Astrocyte (in vitro differentiated cells and primary cell): ENCODE data around the gene SEC22C. TPM values are rescaled to one million over a fixed set of nuclear protein-coding genes. Genes with fewer than 3 reads are reported as not detected.

Source experiments
- DNase-seq: peaks from one replicate; pipeline ENCODE4 v3.0.0-alpha.2; 2010; ENCODE audit warnings: low read depth
- FAIRE-seq: peaks from 2 replicates; lab custom pipeline; 2011; peaks lifted over from hg19 to GRCh38; lab: Jason Lieb, UNC
- H2AFZ ChIP-seq: 2 replicates; pipeline ENCODE4 v1.6.0; 2012; ENCODE audit warnings: low read depth, low read length, inconsistent platforms
- H3K27ac ChIP-seq: 2 replicates; pipeline ENCODE4 v1.5.1; 2011; ENCODE audit warnings: low read depth, low read length, inconsistent platforms
- H3K27me3 ChIP-seq: 2 replicates; pipeline ENCODE4 v1.6.0; 2011; ENCODE audit warnings: low read length, inconsistent platforms; ENCODE audit not compliant: insufficient read depth
- H3K36me3 ChIP-seq: 2 replicates; pipeline ENCODE4 v1.5.1; 2011; ENCODE audit warnings: low read length, inconsistent platforms; ENCODE audit not compliant: insufficient read depth
- H3K4me1 ChIP-seq: 2 replicates; pipeline ENCODE4 v1.5.1; 2011; ENCODE audit warnings: low read length, inconsistent platforms; ENCODE audit not compliant: insufficient read depth
- H3K4me2 ChIP-seq: 2 replicates; pipeline ENCODE4 v1.6.0; 2012; ENCODE audit warnings: low read length, inconsistent platforms
- H3K4me3 ChIP-seq: 2 replicates; pipeline ENCODE4 v1.5.1; 2011; ENCODE audit warnings: low read depth, mild to moderate bottlenecking, low read length, inconsistent platforms; ENCODE audit not compliant: insufficient read depth
- H3K79me2 ChIP-seq: 2 replicates; pipeline ENCODE4 v1.6.0; 2012; ENCODE audit warnings: mild to moderate bottlenecking, low read length, inconsistent platforms; ENCODE audit not compliant: insufficient read depth
- H3K9ac ChIP-seq: 2 replicates; pipeline ENCODE4 v1.6.0; 2012; ENCODE audit warnings: mild to moderate bottlenecking, low read length, inconsistent platforms
- H3K9me3 ChIP-seq: 2 replicates; pipeline ENCODE4 v1.5.1; 2012; ENCODE audit warnings: low read depth, mild to moderate bottlenecking, low read length, inconsistent platforms; ENCODE audit not compliant: insufficient read depth
- H4K20me1 ChIP-seq: 2 replicates; pipeline ENCODE4 v1.6.0; 2012; ENCODE audit warnings: low read length, inconsistent platforms; ENCODE audit not compliant: insufficient read depth
- H3K27ac Mint-ChIP-seq: one replicate; pipeline ENCODE4 v1.8.0; 2021; ENCODE audit warnings: mild to moderate bottlenecking, mixed read lengths; ENCODE audit not compliant: unreplicated experiment
- H3K27me3 Mint-ChIP-seq: one replicate; pipeline ENCODE4 v1.8.0; 2021; ENCODE audit warnings: low read depth, mixed read lengths; ENCODE audit not compliant: unreplicated experiment
- H3K36me3 Mint-ChIP-seq: one replicate; pipeline ENCODE4 v1.8.0; 2021; ENCODE audit warnings: low read depth, mixed read lengths; ENCODE audit not compliant: unreplicated experiment
- H3K4me1 Mint-ChIP-seq: one replicate; pipeline ENCODE4 v1.8.0; 2021; ENCODE audit warnings: low read depth, mixed read lengths; ENCODE audit not compliant: unreplicated experiment
- H3K4me3 Mint-ChIP-seq: one replicate; pipeline ENCODE4 v1.8.0; 2021; ENCODE audit warnings: mild to moderate bottlenecking, moderate library complexity, mixed read lengths; ENCODE audit not compliant: unreplicated experiment
- H3K9me3 Mint-ChIP-seq: one replicate; pipeline ENCODE4 v1.8.0; 2021; ENCODE audit warnings: mild to moderate bottlenecking, mixed read lengths; ENCODE audit not compliant: unreplicated experiment
- CTCF ChIP-seq: IDR thresholded peaks from 2 replicates; pipeline ENCODE4 v1.5.1; 2011; ENCODE audit warnings: low read depth, mild to moderate bottlenecking, inconsistent platforms, low read length, moderate library complexity; ENCODE audit not compliant: insufficient read depth
- EZH2 ChIP-seq: IDR thresholded peaks from 2 replicates; pipeline ENCODE4 v1.6.1; 2012; ENCODE audit warnings: mild to moderate bottlenecking, low read length, inconsistent platforms; ENCODE audit not compliant: insufficient read depth
- total RNA-seq: library from RNA; stranded (reverse); gene quantifications from 2 replicates; pipeline ENCODE4 v1.2.1, GENCODE V29; 2021

Gene SEC22C
- total RNA-seq, 1 donor from 2014 or later = 37.4 TPM

DNA sequence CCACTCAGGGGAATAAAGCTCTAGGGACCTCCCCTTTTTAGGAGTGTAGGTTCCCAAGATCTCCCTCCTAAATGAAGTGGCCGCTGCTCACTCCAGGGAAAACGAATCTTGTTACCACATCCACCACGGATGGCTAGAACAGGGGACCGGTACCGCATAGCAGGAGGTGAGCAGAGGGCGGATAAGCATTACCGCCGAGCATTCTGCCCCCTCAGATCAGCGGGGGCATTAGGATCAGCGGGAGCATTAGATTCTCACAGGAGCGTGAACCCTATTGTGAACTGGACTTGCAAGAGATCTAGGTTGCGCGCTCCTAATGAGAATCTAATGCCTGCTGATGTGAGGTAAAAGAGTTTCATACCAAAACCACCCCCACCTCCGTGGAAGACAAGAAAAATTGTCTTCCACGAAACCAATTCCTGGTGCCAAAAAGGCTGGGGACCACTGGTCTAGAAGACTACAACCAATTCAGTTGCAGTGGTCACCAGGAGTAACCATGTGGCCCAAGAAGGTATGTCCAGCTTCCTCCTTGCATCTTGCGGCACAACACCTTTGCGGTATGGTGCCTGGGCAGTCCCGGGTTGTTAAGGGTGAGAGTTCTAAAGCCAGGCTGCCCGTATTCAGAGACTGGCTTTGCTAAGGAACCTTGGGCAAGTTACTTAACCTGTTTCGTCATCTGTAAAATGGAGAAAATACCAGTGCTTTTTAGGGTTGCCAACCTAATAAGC lies 7.8 kb upstream of the SEC22C start:
- Histone ChIP-seq H4K20me1 (no peaks in the 10 kb centered on the region), H3K4me2 (peak overlapping the region; percentile 97), H3K4me1 (peaks cover 7% of the 10 kb centered on the region), H3K27me3 (no peaks in the 10 kb centered on the region), H3K9me3 (no peaks in the 10 kb centered on the region), H3K27ac (no peak overlapping the region), H3K9ac (no peak overlapping the region), H3K79me2 (peaks cover 34% of the 10 kb centered on the region), H2AFZ (no peak overlapping the region), H3K4me3 (no peak overlapping the region), H3K36me3 (peaks cover 4% of the 10 kb centered on the region)
- TF ChIP-seq EZH2 (no peak), CTCF (no peak)
- Mint-ChIP-seq H3K27me3 (no peaks in the 10 kb centered on the region), H3K36me3 (no peaks in the 10 kb centered on the region), H3K9me3 (no peaks in the 10 kb centered on the region), H3K4me1 (peaks cover 2% of the 10 kb centered on the region), H3K27ac (no peak overlapping the region), H3K4me3 (peak overlapping the region; percentile 95)
- FAIRE-seq = no peak
- no peak for DNase-seq

GRCh38 chr3:42588625-42589024 lies 6.9 kb upstream of the SEC22C start:
- no peak for DNase-seq
- no peak for FAIRE-seq
- H3K27me3 Mint-ChIP-seq = no peaks in the 10 kb centered on the region
- H3K36me3 Mint-ChIP-seq = no peaks in the 10 kb centered on the region
- Histone ChIP-seq H3K4me1 (peaks cover 7% of the 10 kb centered on the region), H3K27me3 (no peaks in the 10 kb centered on the region), H3K4me2 (no peak overlapping the region), H3K79me2 (peaks cover 25% of the 10 kb centered on the region), H4K20me1 (no peaks in the 10 kb centered on the region), H3K27ac (no peak overlapping the region), H3K9ac (no peak overlapping the region), H3K36me3 (no peaks in the 10 kb centered on the region), H3K9me3 (no peaks in the 10 kb centered on the region), H3K4me3 (no peak overlapping the region), H2AFZ (no peak overlapping the region)
- H3K27ac Mint-ChIP-seq = no peak overlapping the region
- peaks cover 2% of the 10 kb centered on the region for H3K4me1 Mint-ChIP-seq
- TF ChIP-seq CTCF (no peak), EZH2 (no peak)
- no peaks in the 10 kb centered on the region for H3K9me3 Mint-ChIP-seq
- no peak overlapping the region for H3K4me3 Mint-ChIP-seq

DNA sequence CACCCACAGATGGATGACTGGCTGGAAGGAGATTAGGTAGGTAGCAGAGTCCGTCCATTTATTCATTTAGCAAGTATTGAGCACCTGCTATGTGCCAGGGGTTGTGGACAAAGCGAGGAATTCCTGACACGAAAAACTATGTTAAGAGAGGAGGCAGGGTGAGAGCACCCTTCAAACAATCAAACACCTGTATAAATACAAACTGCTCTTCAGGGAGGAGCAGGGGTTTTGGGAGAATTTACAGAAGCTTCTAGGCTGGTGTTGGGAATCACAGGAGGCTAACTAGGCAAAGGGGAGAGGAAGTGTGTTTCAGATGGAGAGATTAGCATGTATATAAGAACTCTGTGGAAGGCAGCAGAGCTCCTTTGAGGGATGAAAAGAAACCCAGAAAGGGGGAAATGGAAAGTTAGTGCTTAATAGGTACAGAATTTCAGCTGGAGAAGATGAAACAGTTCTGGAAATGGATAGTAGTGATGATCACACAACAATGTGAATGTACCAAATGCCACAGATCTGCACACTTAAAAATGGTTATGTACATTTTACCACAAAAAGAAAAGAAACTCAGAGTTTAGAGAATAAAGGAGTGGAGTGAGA lies 805 bp upstream of the SEC22C start:
- FAIRE-seq (no peak), DNase-seq (no peak)
- H3K9me3 Mint-ChIP-seq = no peaks in the 10 kb centered on the region
- Histone ChIP-seq H2AFZ (peak overlapping the region; percentile 95), H3K9ac (peak overlapping the region; percentile 89), H3K4me2 (peak overlapping the region; percentile 97), H3K4me1 (peaks cover 6% of the 10 kb centered on the region), H3K36me3 (peaks cover 3% of the 10 kb centered on the region), H3K79me2 (peaks cover 42% of the 10 kb centered on the region), H4K20me1 (peaks cover 12% of the 10 kb centered on the region), H3K4me3 (peak overlapping the region; percentile 80), H3K9me3 (no peaks in the 10 kb centered on the region), H3K27me3 (no peaks in the 10 kb centered on the region), H3K27ac (peak overlapping the region; percentile 78)
- no peaks in the 10 kb centered on the region for H3K27me3 Mint-ChIP-seq
- peaks cover 4% of the 10 kb centered on the region for H3K4me1 Mint-ChIP-seq
- no peak overlapping the region for H3K27ac Mint-ChIP-seq
- peak overlapping the region; percentile 88 for H3K4me3 Mint-ChIP-seq
- TF ChIP-seq CTCF = no peak
- TF ChIP-seq EZH2 = no peak
- H3K36me3 Mint-ChIP-seq = no peaks in the 10 kb centered on the region
